Ovary (tissue), 9 donors: ENCODE data around the gene KIF3B. TPM values are rescaled to one million over a fixed set of nuclear protein-coding genes. Genes with fewer than 3 reads are reported as not detected.

ENCODE experiments used
- DNase-seq, 5 donors: peaks; one replicate each; pipeline ENCODE4 v3.0.0-alpha.2; 2019 to 2020
- H3K27ac ChIP-seq, 2 donors: fragments of 200-600 bp; one replicate each; pipeline versions ENCODE4 v1.5.1 to v1.8.0; 2019 to 2022
- H3K27me3 ChIP-seq: fragments of 200-600 bp; one replicate; pipeline ENCODE4 v1.8.0; 2022
- H3K36me3 ChIP-seq: fragments of 200-600 bp; sonication (generic); one replicate; pipeline ENCODE4 v1.5.1; 2019
- H3K4me1 ChIP-seq: one replicate; pipeline ENCODE4 v1.8.1; 2013; ENCODE audit warnings: mild to moderate bottlenecking, moderate library complexity; ENCODE audit not compliant: insufficient read depth
- H3K4me3 ChIP-seq: fragments of 200-600 bp; sonication (generic); one replicate; pipeline ENCODE4 v1.5.1; 2017
- H3K9me3 ChIP-seq, 2 donors: fragments of 200-600 bp in 1 of 2; sonication (generic) in 1 of 2; one replicate each; pipeline versions ENCODE4 v1.5.1 to v1.8.1; 2013 to 2019; ENCODE audit warnings: mild to moderate bottlenecking in 1 of 2, moderate library complexity in 1 of 2
- EP300 ChIP-seq: sonication (generic); formaldehyde crosslinking; IDR thresholded peaks from one replicate; pipeline ENCODE4 v1.6.1; 2017; ENCODE audit warnings: antibody characterized with exemption
- POLR2A ChIP-seq: fragments of 450-650 bp; IDR thresholded peaks from one replicate; pipeline ENCODE4 v1.6.1; 2017; ENCODE audit warnings: antibody characterized with exemption, mild to moderate bottlenecking, moderate library complexity
- WGBS, 3 donors: extraction: QIAGEN DNeasy Blood & Tissue Kit in 1 of 3; methylation state at CpG; one replicate each; pipeline versions ENCODE4 v1.1.5 to v1.1.7; 2013 to 2017; 5-methylcytosine and 5-hydroxymethylcytosine counted together
- intact Hi-C, 4 donors: fragments of 100-400 bp; cut with DNase I; formaldehyde crosslinking; loops; one replicate each; pipeline versions ENCODE4 v1.11.0 to v1.15.1; 2022 to 2023
- polyA plus RNA-seq, 2 donors: library from polyadenylated mRNA; stranded (reverse); fragments of 200-250 nt in 1 of 2; fragments of 350-450 nt in 1 of 2; fragmentation: Illumina TruSeq in 1 of 2; extraction: RNeasy Lipid Tissue Mini Kit (QIAGEN cat#74804) in 1 of 2; gene quantifications; one replicate each; pipeline ENCODE4 v1.2.3, GENCODE V29; 2013 to 2014
- total RNA-seq, 7 donors: library from RNA; depleted of rRNA in 2 of 7; stranded (reverse); fragments of >200 nt in 2 of 7; fragmentation: NEBNext Ultra II Directional in 3 of 7; extraction: Animal tissue kit (Norgen Biotek cat#: 25700) in 3 of 7; gene quantifications; one replicate each; pipeline versions ENCODE4 v1.1.0 to v1.2.4, GENCODE V29; 2016 to 2023
- TF ChIP-seq, protein P1 (sequence below), 3 donors: fragments of 450-650 bp in 2 of 3; fragments of 200-600 bp in 1 of 3; IDR thresholded peaks; one replicate each; pipeline versions ENCODE4 v1.5.1 to v1.8.0; 2016 to 2022; ENCODE audit warnings: antibody characterized with exemption in 3 of 3, mild to moderate bottlenecking in 1 of 3
- donor health status: DM: no; HTN: no; CAD: no; lungs with moderate emphysema.
- donor health status: DM: no; HTN: no; CAD: no.
- donor health status: Bipolar disorder and iron deficiency.
- donor health status: DM: yes; HTN: yes; CAD: no.
- donor health status: DM: no; HTN: no; CAD: no.
- donor health status: DM: yes; HTN: yes; CAD: no.

KIF3B gene
- total and polyA plus RNA-seq, 9 donors = 10.6 to 29.8 (median 23.7) TPM

- Histone ChIP-seq H3K27ac (no peak overlapping the region), H3K27me3 (no peaks in the 10 kb centered on the region), H3K4me1 (no peaks in the 10 kb centered on the region), H3K9me3 (no peaks in the 10 kb centered on the region), H3K4me3 (no peak overlapping the region), H3K36me3 (no peaks in the 10 kb centered on the region)
- no peak for DNase-seq
- intact Hi-C loops = no loop called here
- TF ChIP-seq POLR2A = no peak
- TF ChIP-seq EP300 = no peak
- TF ChIP-seq, protein P1, sequence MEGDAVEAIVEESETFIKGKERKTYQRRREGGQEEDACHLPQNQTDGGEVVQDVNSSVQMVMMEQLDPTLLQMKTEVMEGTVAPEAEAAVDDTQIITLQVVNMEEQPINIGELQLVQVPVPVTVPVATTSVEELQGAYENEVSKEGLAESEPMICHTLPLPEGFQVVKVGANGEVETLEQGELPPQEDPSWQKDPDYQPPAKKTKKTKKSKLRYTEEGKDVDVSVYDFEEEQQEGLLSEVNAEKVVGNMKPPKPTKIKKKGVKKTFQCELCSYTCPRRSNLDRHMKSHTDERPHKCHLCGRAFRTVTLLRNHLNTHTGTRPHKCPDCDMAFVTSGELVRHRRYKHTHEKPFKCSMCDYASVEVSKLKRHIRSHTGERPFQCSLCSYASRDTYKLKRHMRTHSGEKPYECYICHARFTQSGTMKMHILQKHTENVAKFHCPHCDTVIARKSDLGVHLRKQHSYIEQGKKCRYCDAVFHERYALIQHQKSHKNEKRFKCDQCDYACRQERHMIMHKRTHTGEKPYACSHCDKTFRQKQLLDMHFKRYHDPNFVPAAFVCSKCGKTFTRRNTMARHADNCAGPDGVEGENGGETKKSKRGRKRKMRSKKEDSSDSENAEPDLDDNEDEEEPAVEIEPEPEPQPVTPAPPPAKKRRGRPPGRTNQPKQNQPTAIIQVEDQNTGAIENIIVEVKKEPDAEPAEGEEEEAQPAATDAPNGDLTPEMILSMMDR (IDR thresholded peaks at IDR 0.05) = no peak
- 85 to 87% (median 85%) methylated on average over 3 of the region's 3 CpGs for WGBS, 3 donors
These were observed 66.0 kb downstream of the KIF3B start for GRCh38 chr20:32343439-32343838.

GRCh38 chr20:32344835-32345506 is 67.5 kb downstream of the KIF3B start:
- TF ChIP-seq, protein P1 (IDR thresholded peaks at IDR 0.05) = no peak
- no peak for TF ChIP-seq EP300
- TF ChIP-seq POLR2A = no peak
- Histone ChIP-seq H3K4me1 (no peaks in the 10 kb centered on the region), H3K9me3 (no peaks in the 10 kb centered on the region), H3K4me3 (no peak overlapping the region), H3K27ac (no peak overlapping the region), H3K36me3 (no peaks in the 10 kb centered on the region), H3K27me3 (no peaks in the 10 kb centered on the region)
- 22 to 32% (median 26%) methylated on average over 7 of the region's 7 CpGs for WGBS, 3 donors
- intact Hi-C loops = no loop called here
- no peak for DNase-seq

DNA sequence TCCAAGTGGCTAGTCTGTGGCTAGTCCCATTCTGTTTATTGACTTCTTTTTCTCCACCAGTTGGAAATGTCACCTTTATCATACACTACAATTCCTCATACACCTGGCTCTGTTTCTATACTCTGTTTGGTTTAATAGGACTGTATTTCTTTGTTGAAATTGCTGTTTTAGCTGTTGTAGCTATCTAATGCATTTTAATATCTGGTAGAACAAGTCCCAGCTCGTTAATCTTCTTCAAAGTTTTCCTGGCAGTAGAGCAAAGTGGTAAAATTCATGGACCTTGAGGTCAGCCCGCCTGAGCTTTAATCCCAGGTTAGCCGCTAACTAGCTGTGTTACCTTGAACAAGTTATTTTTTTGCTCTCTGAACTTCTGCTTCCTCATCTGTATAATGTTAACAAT is 70.8 kb downstream of the KIF3B start:
- intact Hi-C loops = no loop called here
- 85 to 90% (median 87%) methylated on average over 3 of the region's 3 CpGs for WGBS, 3 donors

DNA sequence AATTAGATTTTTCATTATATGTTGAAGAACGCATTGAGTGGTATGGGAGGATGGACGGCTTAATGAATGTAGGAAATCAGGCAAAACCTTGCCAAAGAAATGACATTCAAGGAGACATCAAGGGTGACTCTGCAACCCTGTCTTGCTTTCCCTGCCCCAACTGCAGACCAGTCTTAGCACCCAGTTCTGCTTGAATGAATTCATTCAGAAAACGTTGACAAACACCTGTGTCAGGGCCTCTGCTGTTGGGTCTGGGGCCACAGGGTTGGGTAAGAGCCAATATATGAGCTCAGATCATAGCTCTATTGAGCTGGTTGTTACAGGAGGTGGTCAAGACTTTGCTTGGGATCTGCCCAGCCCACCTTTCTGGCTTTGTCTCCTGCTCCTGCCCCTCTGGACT is 73.0 kb downstream of the KIF3B start:
- DNase-seq = no peak
- no peaks in the 10 kb centered on the region for H3K4me1 ChIP-seq
- no peaks in the 10 kb centered on the region for H3K27me3 ChIP-seq
- 85 to 91% (median 88%) methylated on average over 3 of the region's 3 CpGs for WGBS, 3 donors
- H3K4me3 ChIP-seq = no peak overlapping the region
- H3K27ac ChIP-seq = no peak overlapping the region
- TF ChIP-seq EP300 (no peak), POLR2A (no peak)
- TF ChIP-seq, protein P1 (IDR thresholded peaks at IDR 0.05) = no peak
- intact Hi-C loops = no loop called here
- no peaks in the 10 kb centered on the region for H3K9me3 ChIP-seq
- no peaks in the 10 kb centered on the region for H3K36me3 ChIP-seq

More for the DNA sequence above, 70.8 kb downstream of the KIF3B start:
- TF ChIP-seq, protein P1 (IDR thresholded peaks at IDR 0.05) = no peak
- TF ChIP-seq EP300 (no peak), POLR2A (no peak)
- H3K36me3 ChIP-seq = no peaks in the 10 kb centered on the region
- no peaks in the 10 kb centered on the region for H3K27me3 ChIP-seq
- H3K9me3 ChIP-seq = no peaks in the 10 kb centered on the region
- no peak overlapping the region for H3K4me3 ChIP-seq
- H3K4me1 ChIP-seq = no peaks in the 10 kb centered on the region
- no peak for DNase-seq
- H3K27ac ChIP-seq = no peak overlapping the region
